ENCODE measurements around the gene PTCD1. TPM values are rescaled to one million over a fixed set of nuclear protein-coding genes. Genes with fewer than 3 reads are reported as not detected.

The PTCD1 gene
- total and polyA plus RNA-seq, 9 of the 15 experiments (the other 6 are each of a cell fraction or from before 2014, with no cell fraction given) = 0.46 to 17.1 (median 6.2) TPM

- TF ChIP-seq ZNF398 (CRISPR knock-in tag; IDR thresholded peaks at IDR 0.05) (no peak), CBFB (CRISPR knock-in tag; IDR thresholded peaks at IDR 0.05) (peak; percentile 34; the same call in 1 of the 2 replicates), ZFP36 (IDR thresholded peaks at IDR 0.05; ENCODE audit: low read depth, low read length, partially characterized antibody) (no peak), ZNF551 (CRISPR knock-in tag; IDR thresholded peaks at IDR 0.05) (no peak), SLC30A9 (CRISPR knock-in tag; IDR thresholded peaks at IDR 0.05) (no peak), ZNF140 (CRISPR knock-in tag; IDR thresholded peaks at IDR 0.05) (no peak), ZBTB1 (CRISPR knock-in tag; IDR thresholded peaks at IDR 0.05; ENCODE audit: borderline replicate concordance, low read depth) (peak; percentile 58; the same call in 1 of the 2 replicates), TFE3 (CRISPR knock-in tag; IDR thresholded peaks at IDR 0.05) (peak; percentile 100), FOXP1 (CRISPR knock-in tag; IDR thresholded peaks at IDR 0.05) (no peak), RBFOX2 (IDR thresholded peaks at IDR 0.05; ENCODE audit: low read depth, low read length) (peak; percentile 96), ZNF444 (CRISPR knock-in tag; IDR thresholded peaks at IDR 0.05) (no peak), AFF4 (CRISPR knock-in tag; IDR thresholded peaks at IDR 0.05) (peak; percentile 44; the same call in 1 of the 2 replicates), ZNF3 (CRISPR knock-in tag; IDR thresholded peaks at IDR 0.05) (no peak), PHB2 (IDR thresholded peaks at IDR 0.05; ENCODE audit: low read depth) (no peak), ZNF584 (CRISPR knock-in tag; IDR thresholded peaks at IDR 0.05; ENCODE audit: low read depth) (no peak), RBM17 (IDR thresholded peaks at IDR 0.05; ENCODE audit: borderline replicate concordance, low read depth, low read length) (no peak), ARID1B (IDR thresholded peaks at IDR 0.05) (peak; percentile 54; the same call in 1 of the 2 replicates), ZNF395 (CRISPR knock-in tag; IDR thresholded peaks at IDR 0.05) (no peak), SNAPC5 (CRISPR knock-in tag; IDR thresholded peaks at IDR 0.05) (no peak)
These were observed 34.1 kb upstream of the PTCD1 start, which contains the start of gene ZNF789 (continued) for GRCh38 chr7:99472561-99473314.
